Breast epithelium (tissue), 4 donors: ENCODE results near the gene MPPED2. TPM values are rescaled to one million over a fixed set of nuclear protein-coding genes. Genes with fewer than 3 reads are reported as not detected.

Source experiments
- DNase-seq, 2 donors: peaks; one replicate each; pipeline ENCODE4 v3.0.0-alpha.2; 2019; ENCODE audit warnings: low spot score in 2 of 2
- H3K27ac ChIP-seq, 2 donors: fragments of 200-600 bp; sonication (generic) in 1 of 2; one replicate each; pipeline ENCODE4 v1.5.1; 2016 to 2019; ENCODE audit warnings: mild to moderate bottlenecking in 1 of 2
- H3K27me3 ChIP-seq, 2 donors: fragments of 200-600 bp; sonication (generic) in 1 of 2; one replicate each; pipeline versions ENCODE4 v1.5.1 to v1.6.0; 2017 to 2019; ENCODE audit warnings: control low read depth in 1 of 2, mild to moderate bottlenecking in 1 of 2
- H3K36me3 ChIP-seq: fragments of 200-600 bp; one replicate; pipeline ENCODE4 v1.5.1; 2019
- H3K4me1 ChIP-seq, 2 donors: fragments of 200-600 bp; sonication (generic); one replicate each; pipeline ENCODE4 v1.5.1; 2016 to 2019; ENCODE audit warnings: control low read depth in 1 of 2
- H3K4me3 ChIP-seq, 3 donors: fragments of 200-600 bp; sonication (generic); 1 replicate in 2 of 3; 2 replicates in 1 of 3; pipeline ENCODE4 v1.5.1; 2016 to 2019; ENCODE audit warnings: mild to moderate bottlenecking in 3 of 3, moderate library complexity in 2 of 3
- H3K9me3 ChIP-seq, 2 donors: fragments of 200-600 bp; sonication (generic) in 1 of 2; one replicate each; pipeline ENCODE4 v1.5.1; 2016 to 2019; ENCODE audit warnings: control low read depth in 1 of 2
- POLR2A ChIP-seq: fragments of 450-650 bp; IDR thresholded peaks from one replicate; pipeline ENCODE4 v1.6.1; 2016; ENCODE audit warnings: antibody characterized with exemption, mild to moderate bottlenecking, moderate library complexity
- POLR2AphosphoS5 ChIP-seq, 3 donors: sonication (generic); formaldehyde crosslinking; IDR thresholded peaks; one replicate each; pipeline ENCODE4 v1.6.1; 2017; ENCODE audit warnings: antibody characterized with exemption in 3 of 3
- intact Hi-C: fragments of 100-400 bp; cut with DNase I; formaldehyde crosslinking; loops from one replicate; pipeline ENCODE4 v1.15.1; 2023; ENCODE audit warnings: low total_unique reads
- total RNA-seq, 3 donors: library from RNA; depleted of rRNA; stranded (reverse); fragments of >200 nt; gene quantifications; one replicate each; pipeline ENCODE4 v1.1.0, GENCODE V29; 2016
- TF ChIP-seq, protein P1 (sequence below), 3 donors: fragments of 450-650 bp; IDR thresholded peaks; one replicate each; pipeline ENCODE4 v1.5.1; 2016 to 2017; ENCODE audit warnings: antibody characterized with exemption in 3 of 3, mild to moderate bottlenecking in 3 of 3, moderate library complexity in 3 of 3

MPPED2 gene
- total RNA-seq, 3 donors from 2014 or later = 8.5 to 22.7 (median 9.8) TPM

DNA sequence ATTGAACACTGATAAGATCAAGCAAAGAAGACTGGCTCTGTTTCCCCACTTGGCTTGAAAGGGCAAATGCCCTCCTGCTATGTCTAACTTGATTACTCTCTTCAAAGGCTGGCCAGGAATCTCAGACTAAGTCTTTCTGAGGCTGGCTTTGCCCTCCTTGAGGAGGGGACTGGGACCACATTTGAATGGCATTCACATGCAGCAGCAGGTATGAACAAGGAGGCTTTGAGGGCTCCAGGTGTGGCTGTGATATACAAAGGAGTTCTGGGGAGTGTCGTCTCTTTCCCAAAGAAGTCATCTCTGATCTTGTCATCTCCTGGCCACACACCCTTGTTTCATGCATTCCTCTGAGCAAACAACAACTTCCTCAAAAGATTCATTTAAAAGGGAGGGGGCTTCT is 132.4 kb downstream of the MPPED2 start:
- intact Hi-C loops = no loop called here
- Histone ChIP-seq H3K27me3 (no peaks in the 10 kb centered on the region), H3K9me3 (no peaks in the 10 kb centered on the region), H3K4me3 (no peak overlapping the region), H3K4me1 (no peaks in the 10 kb centered on the region), H3K27ac (no peak overlapping the region), H3K36me3 (no peaks in the 10 kb centered on the region)
- DNase-seq = no peak
- TF ChIP-seq, protein P1, sequence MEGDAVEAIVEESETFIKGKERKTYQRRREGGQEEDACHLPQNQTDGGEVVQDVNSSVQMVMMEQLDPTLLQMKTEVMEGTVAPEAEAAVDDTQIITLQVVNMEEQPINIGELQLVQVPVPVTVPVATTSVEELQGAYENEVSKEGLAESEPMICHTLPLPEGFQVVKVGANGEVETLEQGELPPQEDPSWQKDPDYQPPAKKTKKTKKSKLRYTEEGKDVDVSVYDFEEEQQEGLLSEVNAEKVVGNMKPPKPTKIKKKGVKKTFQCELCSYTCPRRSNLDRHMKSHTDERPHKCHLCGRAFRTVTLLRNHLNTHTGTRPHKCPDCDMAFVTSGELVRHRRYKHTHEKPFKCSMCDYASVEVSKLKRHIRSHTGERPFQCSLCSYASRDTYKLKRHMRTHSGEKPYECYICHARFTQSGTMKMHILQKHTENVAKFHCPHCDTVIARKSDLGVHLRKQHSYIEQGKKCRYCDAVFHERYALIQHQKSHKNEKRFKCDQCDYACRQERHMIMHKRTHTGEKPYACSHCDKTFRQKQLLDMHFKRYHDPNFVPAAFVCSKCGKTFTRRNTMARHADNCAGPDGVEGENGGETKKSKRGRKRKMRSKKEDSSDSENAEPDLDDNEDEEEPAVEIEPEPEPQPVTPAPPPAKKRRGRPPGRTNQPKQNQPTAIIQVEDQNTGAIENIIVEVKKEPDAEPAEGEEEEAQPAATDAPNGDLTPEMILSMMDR (IDR thresholded peaks at IDR 0.05) = no peak
- TF ChIP-seq POLR2A = no peak
- TF ChIP-seq POLR2AphosphoS5 (IDR thresholded peaks at IDR 0.05) = no peak

DNA sequence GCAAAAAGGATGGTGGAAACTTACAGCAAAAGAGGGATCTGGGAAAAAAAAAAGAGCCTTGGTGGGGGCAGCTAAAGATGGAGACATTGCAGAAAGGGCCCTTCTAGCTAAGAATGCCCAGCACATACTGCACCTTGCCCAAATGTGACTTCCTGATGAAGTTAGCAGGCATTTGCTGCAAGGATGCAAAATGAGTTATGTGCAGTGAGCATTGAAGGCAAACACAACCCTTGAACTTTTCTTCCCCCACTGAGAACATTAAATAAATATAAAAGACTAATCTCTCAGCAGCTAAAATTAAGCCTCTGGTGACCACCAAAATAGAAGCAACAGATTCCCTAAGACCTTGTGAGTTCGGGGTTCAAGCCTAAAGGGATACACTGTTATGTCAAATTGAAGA is 133.3 kb downstream of the MPPED2 start:
- intact Hi-C loops = no loop called here
- no peaks in the 10 kb centered on the region for H3K4me1 ChIP-seq
- H3K4me3 ChIP-seq = no peak overlapping the region
- DNase-seq = no peak
- H3K36me3 ChIP-seq = no peaks in the 10 kb centered on the region
- no peak for TF ChIP-seq POLR2A
- TF ChIP-seq POLR2AphosphoS5 (IDR thresholded peaks at IDR 0.05) = no peak
- TF ChIP-seq, protein P1 (IDR thresholded peaks at IDR 0.05) = no peak
- H3K27ac ChIP-seq = no peak overlapping the region
- H3K9me3 ChIP-seq = no peaks in the 10 kb centered on the region
- no peaks in the 10 kb centered on the region for H3K27me3 ChIP-seq

DNA sequence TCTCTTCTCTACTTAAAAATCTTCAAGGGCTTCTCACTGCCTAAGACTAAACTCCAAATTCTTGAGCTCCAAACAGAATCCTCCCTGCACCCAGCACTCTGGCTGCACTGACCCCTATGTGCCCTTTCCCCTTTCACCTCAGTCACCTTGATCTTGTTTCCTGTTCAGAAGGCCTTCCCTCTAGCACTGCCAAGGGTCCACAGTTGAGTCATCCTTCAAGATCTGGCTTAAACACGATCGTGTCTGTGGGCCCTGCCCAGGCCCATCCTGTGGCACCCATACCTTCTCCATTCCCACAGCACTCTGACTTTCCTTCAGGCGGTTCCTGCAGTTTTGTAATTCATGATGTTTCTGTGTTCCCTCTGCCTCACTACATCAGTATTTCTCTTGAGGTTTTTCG is 134.0 kb downstream of the MPPED2 start:
- Histone ChIP-seq H3K36me3 (no peaks in the 10 kb centered on the region), H3K4me1 (no peaks in the 10 kb centered on the region), H3K27ac (no peak overlapping the region), H3K9me3 (no peaks in the 10 kb centered on the region), H3K27me3 (no peaks in the 10 kb centered on the region), H3K4me3 (no peak overlapping the region)
- no peak for DNase-seq
- TF ChIP-seq, protein P1 (IDR thresholded peaks at IDR 0.05) = no peak
- no peak for TF ChIP-seq POLR2AphosphoS5 (IDR thresholded peaks at IDR 0.05)
- no peak for TF ChIP-seq POLR2A
- intact Hi-C loops = no loop called here

DNA sequence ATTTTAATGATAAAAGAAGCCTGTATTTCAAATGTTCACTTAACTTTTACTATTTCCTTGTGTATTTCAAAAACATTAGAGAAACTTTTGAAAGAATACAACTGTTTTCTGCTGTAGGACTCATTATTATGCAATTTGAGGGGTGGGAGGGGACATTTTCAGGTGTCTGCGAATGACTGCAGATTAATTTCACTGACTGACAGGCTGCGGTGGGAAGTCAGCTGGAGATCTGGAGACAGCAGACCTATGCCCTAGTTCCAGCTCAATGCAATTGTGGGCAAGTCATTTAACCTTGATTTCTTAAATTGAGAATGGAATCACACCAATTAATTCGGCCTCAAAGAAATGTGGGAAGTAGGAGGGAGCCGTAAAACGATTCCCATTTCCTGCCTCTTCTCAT is 134.5 kb downstream of the MPPED2 start:
- TF ChIP-seq, protein P1 (IDR thresholded peaks at IDR 0.05) = no peak
- TF ChIP-seq POLR2AphosphoS5 (IDR thresholded peaks at IDR 0.05) (no peak), POLR2A (no peak)
- intact Hi-C loops = no loop called here
- H3K27ac ChIP-seq = no peak overlapping the region
- no peaks in the 10 kb centered on the region for H3K36me3 ChIP-seq
- H3K4me1 ChIP-seq = no peaks in the 10 kb centered on the region
- H3K27me3 ChIP-seq = no peaks in the 10 kb centered on the region
- DNase-seq = no peak
- no peaks in the 10 kb centered on the region for H3K9me3 ChIP-seq
- H3K4me3 ChIP-seq = no peak overlapping the region

DNA sequence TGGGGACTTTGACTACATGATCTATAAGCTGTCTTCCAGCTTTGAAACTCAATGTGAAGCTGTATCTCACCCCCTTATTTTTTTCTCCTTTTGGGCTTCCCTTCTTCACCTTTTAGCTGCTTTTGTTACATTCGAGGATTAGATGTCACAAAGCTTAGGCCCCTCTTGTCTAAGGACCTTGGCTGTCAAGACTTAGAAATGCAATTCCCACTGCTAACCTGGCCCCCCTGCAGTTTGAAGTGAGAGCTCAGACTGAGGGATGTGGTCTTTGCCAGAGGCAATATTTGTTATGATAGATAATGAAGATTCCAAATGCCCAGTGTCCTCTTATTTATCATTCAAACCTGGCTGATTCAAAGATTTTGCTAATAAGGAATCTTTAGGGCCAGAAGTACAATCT is 135.0 kb downstream of the MPPED2 start:
- Histone ChIP-seq H3K36me3 (no peaks in the 10 kb centered on the region), H3K27me3 (no peaks in the 10 kb centered on the region), H3K4me1 (no peaks in the 10 kb centered on the region), H3K9me3 (no peaks in the 10 kb centered on the region), H3K27ac (no peak overlapping the region), H3K4me3 (no peak overlapping the region)
- TF ChIP-seq POLR2A (no peak), POLR2AphosphoS5 (IDR thresholded peaks at IDR 0.05) (no peak)
- TF ChIP-seq, protein P1 (IDR thresholded peaks at IDR 0.05) = no peak
- DNase-seq = no peak
- intact Hi-C loops = no loop called here
